HK-2 (cell line): ENCODE data around the gene OTOG.

Experiments
- DNase-seq: peaks from one replicate; pipeline ENCODE4 v3.0.0-alpha.2; 2018; ENCODE audit not compliant: unreplicated experiment

The OTOG gene, protein sequence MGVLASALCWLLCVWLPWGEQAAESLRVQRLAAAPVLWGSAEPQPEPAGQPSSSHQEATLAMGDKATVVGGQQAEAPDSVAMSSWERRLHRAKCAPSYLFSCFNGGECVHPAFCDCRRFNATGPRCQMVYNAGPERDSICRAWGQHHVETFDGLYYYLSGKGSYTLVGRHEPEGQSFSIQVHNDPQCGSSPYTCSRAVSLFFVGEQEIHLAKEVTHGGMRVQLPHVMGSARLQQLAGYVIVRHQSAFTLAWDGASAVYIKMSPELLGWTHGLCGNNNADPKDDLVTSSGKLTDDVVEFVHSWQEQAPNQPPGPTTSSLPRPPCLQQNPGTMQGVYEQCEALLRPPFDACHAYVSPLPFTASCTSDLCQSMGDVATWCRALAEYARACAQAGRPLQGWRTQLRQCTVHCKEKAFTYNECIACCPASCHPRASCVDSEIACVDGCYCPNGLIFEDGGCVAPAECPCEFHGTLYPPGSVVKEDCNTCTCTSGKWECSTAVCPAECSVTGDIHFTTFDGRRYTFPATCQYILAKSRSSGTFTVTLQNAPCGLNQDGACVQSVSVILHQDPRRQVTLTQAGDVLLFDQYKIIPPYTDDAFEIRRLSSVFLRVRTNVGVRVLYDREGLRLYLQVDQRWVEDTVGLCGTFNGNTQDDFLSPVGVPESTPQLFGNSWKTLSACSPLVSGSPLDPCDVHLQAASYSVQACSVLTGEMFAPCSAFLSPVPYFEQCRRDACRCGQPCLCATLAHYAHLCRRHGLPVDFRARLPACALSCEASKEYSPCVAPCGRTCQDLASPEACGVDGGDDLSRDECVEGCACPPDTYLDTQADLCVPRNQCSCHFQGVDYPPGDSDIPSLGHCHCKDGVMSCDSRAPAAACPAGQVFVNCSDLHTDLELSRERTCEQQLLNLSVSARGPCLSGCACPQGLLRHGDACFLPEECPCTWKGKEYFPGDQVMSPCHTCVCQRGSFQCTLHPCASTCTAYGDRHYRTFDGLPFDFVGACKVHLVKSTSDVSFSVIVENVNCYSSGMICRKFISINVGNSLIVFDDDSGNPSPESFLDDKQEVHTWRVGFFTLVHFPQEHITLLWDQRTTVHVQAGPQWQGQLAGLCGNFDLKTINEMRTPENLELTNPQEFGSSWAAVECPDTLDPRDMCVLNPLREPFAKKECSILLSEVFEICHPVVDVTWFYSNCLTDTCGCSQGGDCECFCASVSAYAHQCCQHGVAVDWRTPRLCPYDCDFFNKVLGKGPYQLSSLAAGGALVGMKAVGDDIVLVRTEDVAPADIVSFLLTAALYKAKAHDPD (N-terminal part only)

DNA sequence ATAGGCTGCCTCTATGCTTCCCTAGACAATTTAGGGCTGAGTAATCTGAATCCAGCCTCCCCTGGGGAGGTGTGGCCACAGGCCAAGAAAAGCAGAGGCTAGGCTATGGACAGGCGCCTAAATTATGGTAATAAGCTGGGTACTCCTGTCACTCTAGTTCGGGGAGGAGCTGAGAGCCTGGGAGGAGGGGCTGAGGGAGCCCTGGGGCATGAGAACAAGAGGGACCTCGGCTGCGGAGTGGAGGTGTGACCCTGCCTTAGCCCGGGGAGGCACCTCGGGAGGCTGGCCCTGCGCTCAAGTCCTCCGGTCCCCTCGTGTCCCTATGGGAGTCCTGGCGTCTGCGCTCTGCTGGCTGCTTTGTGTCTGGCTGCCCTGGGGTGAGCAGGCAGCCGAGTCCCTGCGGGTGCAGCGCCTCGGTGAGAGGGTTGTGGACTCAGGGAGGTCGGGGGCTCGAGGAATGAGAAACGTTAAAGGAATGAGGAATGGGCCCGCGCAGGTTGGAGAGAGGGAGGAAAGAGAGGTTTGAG is at the start of gene OTOG:
OTOG (plus strand) TSS at position 209 of the 527 bp plus-strand sequence; CDS start at position 323, 114 bp downstream.
- no peak for DNase-seq

DNA sequence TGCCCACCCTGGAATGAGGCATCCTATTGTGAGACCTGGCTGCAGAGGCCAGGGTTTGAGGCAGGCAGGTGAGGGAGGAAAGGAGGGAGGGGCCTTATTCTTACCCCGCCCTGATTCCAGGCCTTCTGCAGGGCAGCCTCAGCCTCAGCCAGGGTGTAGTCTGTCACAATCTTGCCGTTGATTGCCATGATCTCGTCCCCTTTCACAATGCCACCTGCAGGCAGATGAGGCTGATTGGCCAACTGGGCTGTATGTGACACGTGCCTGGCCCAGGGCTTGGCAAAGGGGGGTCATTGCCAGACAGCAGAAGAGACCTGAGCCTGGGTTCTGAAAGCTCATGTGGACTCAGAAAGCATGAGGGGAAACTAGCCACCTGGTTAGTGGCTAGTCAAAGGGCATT is 49.0 kb upstream of the OTOG start:
- DNase-seq: no peak

DNA sequence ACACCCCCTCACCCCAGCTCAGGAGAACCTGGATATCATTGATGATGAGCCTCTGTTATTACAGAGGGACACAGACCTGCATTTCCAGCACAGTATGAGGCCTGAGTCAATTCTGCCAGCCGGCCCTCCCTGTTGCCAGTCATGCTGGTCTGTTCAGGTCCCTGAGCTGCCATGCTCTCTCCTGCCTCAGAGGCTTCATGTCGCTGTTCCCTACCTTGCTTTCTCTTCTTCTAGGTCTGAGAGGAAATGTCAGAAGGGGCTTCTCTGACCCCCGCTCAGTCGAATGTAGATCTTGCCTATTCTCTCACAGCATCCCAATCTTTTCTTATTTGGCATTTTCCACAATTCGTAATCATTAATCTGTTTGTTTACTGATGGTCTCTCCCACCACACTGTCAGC is 48.6 kb upstream of the OTOG start:
- no peak for DNase-seq

DNA sequence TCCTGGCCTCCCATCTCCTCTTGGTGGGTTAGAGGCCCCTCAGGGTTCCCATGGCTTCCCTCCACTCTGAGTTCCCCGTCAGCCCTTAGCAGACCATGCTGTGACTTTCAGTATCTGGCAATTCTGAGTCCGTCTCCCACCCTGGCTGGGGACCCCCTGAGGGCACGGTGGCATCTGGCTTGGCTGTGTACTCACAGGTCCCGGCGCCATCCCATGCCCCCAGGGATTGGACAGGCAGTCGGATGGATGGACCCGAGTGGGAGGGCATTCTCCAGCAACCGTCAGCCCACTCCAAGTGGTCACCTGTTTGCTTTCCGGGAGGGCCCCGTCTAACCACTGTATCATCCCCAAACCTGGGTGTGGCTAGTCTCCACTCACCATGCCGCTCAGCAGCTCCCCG is 46.4 kb upstream of the OTOG start:
- DNase-seq: no peak

DNA sequence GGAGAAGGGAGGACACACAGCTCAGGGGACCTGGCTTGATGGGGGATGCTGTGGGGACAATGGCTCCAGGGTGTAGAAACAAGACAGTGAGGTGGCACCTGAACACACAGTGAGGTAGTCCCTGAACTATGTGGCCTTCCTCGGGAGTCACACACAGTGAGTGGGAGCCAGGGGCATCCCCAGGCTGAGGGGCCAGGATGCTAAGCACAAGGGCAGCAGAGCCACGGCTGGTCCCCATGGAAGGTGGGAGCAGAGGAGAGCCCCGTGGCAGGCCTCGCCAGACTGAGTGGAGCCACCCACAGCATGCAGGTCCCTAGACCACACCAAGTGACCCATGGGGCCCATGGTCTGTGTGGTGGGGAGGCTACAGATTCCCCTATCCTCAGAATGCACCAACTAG is 44.4 kb upstream of the OTOG start:
- DNase-seq: no peak

DNA sequence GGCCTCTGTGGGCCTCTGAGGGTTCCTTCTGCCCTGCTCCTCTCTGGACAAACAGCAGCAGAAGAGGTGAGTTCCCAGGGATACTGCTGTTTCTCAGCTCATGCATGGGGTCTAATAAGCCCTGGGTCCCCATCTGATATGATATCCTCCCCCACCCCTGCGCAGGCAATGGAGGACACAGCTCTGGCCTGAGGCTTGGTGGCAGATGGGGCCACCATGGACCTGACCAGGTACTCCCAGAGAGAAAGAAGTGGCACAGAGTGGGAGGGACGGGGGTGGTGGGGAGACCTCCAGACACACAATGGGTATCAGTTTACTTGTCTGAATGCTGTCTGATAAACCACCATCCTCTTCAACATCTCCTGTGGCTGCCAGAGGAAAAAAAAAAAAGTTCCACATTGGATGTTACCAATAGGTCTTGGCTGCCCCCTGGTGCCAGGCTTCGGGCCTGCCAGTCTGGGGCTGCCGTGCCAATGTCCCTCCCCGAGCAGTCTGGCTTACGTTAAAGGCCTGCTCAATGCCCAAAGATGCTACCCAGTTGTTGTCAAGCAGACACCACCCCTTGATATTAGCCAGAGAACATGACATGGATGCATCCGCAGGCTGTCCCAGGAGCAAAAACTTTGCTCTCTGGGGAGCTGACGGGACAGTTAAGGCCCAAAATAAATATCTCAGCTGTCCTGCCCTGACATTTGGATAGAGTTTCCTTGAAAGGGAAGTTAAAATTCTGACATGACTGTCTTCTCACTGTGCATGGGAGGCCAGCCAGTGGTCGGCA is 42.5 kb upstream of the OTOG start:
- DNase-seq: peak; percentile 54

DNA sequence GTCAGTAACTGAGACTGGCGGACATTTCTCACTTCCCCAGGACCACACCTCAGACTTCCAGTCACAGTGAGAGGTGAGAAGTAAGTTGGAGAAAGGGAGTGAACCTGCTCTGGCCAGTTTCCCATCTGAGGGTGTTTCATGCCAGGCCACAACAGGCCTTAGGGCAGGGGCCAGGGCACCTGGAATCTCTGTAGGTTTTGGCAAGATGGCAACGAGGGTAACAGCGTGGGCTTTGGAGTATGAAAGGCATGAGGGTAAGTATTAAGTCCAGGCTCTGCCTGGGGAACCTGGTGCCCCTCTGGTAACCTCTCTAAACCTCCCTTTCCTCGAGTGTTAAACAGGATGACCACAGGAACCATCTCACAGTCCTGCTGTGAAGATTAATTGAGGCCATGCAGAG is 41.9 kb upstream of the OTOG start:
- no peak for DNase-seq

DNA sequence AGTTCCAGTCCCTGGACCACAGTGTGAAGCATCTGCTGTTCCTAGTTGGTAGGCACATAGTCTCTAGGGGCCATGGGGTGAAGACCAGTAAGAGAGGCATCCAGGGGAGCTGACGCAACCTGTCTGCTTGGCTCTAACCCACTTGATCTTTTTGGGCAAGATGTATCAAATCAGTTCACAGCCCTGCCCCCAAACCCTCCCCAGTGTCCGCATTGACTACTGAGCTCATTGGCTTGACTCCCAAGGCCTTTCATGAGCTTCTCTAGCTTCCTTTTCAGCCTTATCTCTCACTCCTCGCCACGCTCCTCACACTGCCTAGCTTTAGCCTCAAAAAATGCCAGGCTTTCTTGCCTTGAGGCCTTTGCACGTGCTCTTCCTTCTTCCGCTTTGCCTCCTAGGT is 40.7 kb upstream of the OTOG start:
- no peak for DNase-seq

DNA sequence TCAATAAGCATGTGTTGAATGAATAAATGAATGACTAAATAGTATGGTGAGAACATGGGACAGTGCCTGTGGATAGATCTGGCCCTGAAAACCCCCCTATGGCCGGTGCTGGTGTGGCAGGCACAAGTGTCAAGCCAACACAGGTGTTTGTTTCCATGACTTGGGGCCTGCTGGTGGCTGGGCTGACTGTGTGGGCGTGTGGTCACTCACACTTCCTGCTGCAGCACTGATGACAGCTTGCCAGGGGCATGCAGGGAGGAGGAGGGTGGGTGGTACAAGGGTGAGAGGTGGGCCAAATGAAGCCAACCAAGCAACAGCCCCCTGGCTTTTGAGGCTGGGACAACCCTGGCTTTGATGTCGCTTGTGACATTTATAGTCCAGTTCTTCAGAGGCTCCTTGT is 40.1 kb upstream of the OTOG start:
- DNase-seq: no peak

DNA sequence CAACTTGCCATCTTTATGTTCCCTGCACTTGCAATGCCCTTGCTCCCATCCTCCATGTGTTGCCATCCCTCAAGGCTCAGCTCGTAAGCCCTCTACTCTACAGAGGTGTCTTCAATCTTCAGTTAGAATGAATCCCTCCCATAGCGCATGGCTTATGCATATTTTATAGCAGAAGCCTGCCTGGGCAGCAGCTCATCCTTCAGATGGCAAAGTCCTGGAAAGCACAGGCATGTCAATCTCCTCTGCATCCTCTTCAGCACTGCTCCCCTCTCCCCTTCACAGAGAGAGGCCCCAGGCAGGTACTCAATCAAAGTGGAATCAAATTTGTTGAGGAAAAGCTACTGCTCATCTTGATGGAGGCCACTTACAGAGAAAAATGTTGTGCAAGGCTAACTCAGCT is 39.3 kb upstream of the OTOG start:
- DNase-seq: no peak

DNA sequence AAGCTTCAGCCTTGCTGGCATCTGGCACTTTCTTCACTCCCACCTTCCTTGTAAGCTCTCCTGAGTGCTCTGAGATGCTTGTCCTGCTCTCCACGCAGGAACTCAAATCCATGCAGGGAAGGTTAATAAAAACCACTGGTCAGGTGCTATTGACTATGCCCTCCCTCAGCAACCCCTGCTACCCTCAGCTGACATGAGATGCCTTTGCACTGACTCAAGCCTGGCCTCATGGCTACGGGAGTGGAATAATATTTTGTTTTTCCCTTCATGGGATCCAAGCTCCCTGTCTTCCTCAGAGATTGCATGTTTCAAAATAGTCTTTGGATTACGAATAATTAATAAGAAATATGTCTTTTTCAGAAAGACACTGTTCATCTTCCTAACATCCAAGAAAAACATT is 38.8 kb upstream of the OTOG start:
- DNase-seq: peak; percentile 19

DNA sequence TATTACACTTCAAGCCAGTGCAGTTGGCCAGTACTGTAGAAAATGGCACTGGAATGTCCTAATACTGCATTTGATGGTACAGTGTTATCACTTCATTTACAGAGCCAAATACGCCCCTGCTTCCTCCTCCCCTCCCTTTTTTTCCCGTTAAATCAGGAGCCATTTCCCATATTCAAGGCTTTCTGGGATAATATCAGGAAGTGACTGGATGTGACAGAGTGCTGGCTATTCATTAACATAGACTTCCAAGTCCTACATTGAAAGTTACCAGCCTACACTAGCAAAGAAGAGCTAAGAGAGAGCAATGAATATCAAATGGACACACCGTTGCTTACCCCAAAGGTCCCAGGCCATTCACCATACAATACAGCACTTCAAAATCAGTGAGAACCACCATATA is 38.3 kb upstream of the OTOG start:
- no peak for DNase-seq

DNA sequence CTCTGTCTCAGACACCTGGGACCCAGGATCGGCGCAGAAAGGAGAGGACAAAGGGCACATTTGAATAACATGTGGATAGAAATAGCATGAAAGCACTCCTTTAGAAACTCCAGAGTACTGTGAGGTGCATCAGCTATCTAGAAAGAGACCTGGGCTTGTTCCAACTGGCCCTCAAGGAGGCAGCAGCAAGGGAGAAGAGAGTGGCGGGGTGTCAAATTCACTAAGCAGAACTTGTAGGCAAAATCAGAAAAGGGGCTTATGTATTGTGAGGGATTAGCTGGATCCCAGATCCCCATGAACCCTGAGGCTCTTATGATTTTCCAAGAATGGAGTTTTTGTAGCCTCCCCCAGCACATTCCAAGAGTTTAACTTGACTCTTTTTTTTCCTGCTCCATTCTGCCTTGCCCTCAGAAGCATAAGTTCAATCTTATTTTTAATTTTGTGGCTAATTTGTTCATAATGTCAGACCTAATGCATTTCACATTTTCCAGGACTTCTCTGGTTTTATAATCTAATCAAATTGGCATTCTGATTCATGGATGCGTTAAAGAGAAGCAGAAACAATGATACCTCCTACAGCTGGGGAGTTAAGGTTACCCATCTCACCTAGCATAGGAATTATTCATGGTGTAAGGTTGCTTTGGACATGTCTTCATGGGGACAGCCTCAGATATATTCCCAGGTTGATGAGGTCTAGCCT is 36.4 kb upstream of the OTOG start:
- no peak for DNase-seq

DNA sequence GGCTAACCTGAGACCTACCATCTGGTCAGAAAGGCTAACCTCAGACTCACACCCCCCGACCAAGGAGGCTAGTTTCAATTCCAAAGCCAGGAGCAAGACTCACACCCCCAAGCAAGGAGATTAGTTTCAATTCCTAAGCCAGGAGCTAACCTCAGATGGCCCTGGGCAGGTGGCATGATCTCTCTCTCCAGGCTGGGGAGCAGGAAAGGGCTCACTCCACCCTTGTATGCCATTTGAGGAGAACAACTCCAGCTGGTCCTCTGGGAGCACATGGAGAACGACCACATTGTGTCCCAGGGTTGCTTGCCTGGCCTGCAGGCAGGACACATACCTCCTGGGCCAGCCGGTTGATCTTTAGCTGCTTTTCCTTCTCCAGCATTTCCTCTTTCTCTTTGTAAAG is 35.5 kb upstream of the OTOG start:
- DNase-seq: no peak

DNA sequence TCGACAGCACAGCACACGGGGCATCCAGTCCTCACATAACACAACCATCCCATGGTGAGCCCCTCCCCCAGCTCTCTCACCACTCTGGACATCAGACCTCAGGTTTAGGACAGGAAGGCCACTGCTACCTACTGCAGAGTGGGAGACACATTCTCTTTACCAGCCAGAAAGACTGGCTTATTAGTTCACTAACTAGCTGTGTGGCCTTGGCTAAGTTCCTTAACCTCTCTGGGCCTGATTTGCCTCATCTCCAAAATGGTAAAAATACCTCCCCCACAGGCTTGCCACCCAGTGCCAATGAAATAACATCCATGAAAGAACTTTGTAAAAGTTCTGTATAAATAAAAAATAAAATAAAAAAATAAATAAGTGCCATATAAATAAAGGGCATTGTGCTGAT is 35.0 kb upstream of the OTOG start:
- no peak for DNase-seq

DNA sequence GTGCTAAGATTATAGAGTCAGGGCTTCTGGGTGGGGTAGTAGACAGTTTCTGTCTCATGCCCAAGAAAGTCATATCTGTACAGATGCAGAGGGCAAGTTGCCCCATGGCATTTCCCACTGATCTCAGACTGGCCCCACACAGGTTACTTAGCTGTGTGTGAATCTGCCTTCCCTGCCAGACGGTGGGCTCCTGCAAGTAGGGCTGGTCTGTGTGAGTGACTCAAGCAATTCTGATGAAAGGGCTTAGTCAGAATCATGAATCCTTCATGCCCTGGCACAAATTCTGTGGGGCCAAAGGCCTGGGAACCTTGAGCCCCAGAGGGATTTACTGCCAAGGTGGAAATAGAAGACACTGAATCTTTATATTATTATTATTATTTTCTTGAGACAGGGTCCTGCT is 33.2 kb upstream of the OTOG start:
- no peak for DNase-seq

DNA sequence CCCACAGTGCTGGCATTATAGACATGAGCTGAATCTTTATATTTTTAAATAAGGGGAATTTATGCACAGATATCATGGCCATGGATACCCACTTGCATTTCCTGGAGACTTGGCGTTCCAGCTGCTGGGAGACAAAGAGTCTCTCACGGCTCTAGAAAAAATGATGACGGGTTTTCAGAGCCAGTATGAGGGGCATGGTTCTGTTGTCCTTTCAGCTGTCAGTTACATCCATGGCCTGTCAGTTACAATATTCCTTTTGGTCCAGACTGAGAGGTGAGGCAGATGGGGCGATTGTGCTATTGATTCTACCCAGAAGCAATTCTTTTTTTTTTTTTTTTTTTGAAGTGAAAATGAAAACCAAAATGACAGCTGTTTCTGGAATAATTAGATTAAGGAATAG is 32.6 kb upstream of the OTOG start:
- no peak for DNase-seq

DNA sequence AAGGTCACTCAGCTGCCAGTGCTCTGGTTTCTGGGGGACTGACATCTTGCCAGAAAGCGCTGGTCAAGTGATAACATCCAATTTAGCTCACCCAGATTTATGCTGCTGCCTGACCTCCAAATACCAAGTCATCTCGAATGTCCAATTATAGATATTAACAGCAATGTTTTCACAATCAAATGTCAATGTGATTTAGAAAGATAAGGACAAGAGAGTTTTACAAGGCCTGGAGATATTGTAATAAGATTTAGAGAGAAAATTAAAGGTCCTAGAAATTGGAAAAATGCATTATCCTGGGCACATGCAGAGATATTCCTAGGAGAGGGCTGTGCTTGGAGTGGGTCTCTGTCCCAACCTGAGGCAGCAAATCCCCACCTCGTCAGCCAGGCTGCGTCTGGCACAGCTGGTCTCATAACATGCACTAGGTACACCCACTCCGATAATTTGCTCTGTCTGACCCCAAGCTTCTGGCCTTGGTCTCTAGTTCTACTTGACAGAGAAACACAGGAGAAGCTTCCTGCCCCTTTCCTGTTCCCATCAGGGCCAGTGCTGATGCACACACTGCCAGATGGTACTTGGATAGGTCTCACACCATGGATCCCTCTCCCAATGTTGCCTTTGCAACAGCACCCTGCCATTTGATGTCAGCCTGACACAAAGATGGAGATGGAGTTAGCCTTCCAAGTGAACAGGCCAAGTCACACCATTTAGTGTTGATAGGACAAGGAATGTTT is 31.4 kb upstream of the OTOG start:
- DNase-seq: no peak

DNA sequence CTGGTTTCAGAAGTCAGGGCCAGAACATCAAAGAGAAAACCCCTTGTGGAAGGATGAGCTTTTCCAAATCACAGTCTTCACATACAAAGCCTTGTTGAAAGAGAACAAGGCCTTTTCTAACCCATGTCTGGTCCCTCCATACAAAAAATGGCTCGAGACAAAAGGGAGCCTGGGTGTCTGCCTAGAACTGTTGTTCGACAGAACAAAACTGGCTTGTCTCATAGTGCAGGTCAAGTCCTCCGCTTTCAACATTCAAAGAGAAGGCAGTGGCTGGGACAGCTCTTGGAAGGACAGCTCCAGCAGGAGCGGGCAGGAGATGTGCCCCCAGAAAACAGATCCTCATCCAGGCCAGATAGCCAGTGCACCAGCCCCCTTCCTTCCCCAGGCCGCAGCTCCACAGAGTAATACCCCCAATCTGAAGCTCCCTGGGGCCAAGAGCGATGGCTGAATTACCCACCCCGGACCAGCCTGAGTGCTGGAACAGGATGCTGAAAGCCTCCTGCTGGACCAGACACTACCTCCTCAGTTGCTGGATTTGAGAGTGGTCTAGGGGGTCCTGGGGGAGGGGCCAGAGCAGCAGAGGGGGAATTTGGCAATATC is 30.4 kb upstream of the OTOG start:
- no peak for DNase-seq
